HG03103 (cell line): ENCODE data around the gene C3AR1.
"Not testable (repeated sequence)": the region's sequence is repeated elsewhere in the genome, so short reads cannot be mapped to it uniquely, and the experiment has no call there.

Source experiments
- ATAC-seq: cut with Tn5 transposase; IDR thresholded peaks from one replicate; pipeline ENCODE4 v1.9.1; 2021; ENCODE audit warnings: low read depth; ENCODE audit not compliant: unreplicated experiment

The C3AR1 gene

DNA sequence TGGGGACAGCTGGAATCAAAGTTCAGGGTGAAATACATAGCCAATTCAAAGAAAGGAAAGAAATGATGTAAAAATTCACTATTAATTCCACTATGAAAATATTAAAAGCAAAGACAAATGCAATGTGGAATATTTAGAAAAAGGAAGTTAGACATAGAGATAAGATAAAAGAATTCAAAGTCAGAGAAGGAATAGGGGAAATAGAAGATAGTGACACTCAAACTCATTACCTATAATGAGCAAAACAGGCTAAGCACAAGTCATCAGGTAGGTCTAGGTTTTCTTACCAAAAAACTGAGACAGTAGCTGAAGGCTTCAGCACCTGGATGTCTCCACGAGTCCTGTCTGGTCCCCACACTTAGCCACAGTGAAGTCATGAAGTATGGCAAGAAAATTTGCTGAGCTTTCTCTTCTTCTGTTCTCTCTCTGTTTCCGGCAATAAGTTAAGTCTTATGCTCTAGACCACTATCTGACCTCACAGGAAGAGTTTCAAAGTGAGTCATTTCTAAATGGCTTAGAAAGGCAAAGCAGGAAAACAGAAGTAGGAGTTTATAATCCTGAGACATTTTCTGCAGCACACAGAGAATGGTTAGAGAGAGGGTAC is at the start of gene C3AR1:
TSS of gene C3AR1 (minus strand) at position 369 of the 604 bp plus-strand sequence. CDS start 6,174 bp downstream, outside the sequence.
- ATAC-seq, result no peak

DNA sequence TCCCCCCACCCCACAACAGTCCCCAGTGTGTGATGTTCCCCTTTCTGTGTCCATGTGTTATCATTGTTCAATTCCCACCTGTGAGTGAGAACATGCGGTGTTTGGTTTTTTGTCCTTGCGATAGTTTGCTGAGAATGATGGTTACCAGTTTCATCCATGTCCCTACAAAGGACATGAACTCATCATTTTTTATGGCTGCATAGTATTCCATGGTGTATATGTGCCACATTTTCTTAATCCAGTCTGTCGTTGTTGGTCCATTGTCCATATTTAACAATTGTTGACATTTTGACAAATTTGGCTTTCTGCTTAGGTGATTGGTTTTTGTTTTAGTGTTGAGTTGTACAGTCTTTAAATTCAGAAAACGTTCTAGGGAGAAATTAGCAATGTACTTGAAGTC is 47.0 kb upstream of the C3AR1 start:
- ATAC-seq, result not testable (repeated sequence)

DNA sequence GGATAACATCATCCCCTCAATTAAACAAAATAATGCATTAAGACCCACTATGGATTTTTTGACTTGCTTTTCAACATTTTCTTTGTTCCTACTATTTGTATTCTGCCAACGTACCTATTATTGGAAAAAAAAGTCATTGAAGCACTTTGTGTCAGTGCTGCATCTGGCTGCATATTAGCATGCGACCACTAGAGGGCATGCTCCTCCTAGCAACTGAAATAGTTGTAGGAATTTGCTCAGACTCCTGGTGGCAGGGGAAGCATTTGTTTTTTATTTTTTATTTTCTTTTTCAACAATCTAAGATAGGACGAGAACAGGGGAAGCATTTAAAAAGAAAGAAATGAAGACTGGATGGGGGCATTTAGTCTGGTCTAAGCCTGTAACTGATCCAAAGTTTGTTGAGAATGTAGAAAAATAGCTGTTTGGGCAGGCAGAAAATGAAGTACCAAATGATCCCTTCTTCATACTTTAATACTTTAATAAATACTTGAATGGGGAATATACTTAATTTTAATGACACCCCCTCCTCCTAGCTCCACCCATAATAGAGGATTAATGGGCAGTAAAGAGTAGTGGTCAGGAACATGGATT is 42.7 kb upstream of the C3AR1 start:
- ATAC-seq, result no peak

DNA sequence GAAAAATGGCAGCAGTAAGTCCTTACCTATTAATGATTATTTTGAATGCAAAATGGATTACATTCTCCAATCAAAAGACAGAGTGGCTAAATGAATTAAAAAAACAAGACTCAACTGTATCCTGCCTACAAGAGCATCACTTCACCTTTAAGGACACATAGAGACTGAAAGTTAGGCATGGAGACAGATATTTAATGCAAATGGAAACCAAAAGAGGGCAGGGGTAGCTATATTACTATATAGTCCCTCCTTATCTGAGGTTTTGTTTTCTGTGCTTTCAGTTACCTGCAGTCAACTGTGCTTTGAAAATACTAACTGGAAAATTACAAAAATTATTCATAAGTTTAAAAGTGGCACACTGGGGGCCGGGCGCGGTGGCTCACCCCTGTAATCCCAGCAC is 33.1 kb upstream of the C3AR1 start:
- no peak for ATAC-seq

DNA sequence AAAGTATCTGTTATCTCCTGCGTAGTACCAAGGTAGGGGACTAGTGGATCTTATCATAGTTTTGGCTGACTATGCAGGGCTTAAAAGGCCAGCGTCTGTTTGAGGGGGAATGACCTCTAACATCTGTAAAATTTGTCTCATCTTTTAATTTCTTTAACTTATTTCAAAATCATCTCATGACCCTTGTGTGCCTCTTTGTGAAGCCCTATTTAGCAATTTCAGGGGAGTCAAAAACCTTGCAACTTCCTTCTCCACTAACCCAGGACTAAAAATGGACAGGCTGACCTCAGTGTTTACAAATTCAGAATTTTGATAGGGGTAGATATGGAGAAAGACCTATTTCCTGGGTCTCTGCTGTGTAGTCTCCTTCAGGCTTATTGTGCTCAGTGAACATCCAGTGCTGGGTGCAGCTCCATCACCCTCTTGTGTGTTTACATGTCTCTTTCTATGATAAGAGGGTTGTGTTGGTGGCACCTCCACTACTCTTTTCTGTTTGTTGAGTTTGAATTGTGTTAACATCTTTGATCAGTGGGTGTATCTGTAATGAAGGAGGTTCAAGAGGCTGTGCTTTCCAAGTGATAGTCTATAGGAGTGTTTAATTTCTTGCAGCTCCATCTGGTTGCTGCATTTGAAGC is 30.2 kb upstream of the C3AR1 start:
- no peak for ATAC-seq

DNA sequence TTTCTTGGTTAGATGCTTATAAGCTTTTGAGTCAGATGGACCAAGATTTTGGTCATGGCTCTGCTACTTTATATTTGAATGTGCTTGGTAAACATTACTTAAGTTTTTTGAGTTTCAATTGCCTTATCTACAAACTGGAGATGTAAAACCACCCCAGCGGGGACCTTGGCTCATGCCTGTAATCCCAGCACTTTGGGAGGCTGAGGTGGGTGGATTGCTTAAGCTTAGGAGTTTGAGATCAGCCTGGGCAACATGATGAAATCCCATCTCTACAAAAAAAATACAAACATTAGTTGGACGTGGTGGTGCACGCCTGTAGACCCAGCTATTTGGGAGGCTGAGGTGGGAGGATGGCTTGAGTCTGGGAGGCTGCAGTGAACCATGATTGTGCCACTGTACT is 27.1 kb upstream of the C3AR1 start:
- no peak for ATAC-seq

DNA sequence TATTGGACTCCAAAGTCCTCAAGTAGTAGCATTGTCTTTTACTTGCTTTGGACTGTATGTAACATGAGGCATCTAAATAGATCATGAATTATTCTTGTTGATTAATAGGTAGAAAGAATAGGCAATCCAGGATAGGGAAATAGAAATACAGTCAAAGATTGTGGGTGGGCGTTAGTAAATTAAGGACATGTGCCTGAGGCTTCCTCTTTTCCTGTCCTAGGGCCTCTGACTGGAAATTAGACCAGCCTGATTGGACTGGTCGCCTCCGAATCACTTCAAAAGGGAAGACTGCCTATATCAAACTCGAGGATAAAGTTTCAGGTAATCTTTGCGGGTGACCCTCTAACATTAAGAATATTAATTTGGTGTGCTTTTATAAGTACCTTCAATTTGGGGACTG is 23.6 kb upstream of the C3AR1 start:
- no peak for ATAC-seq

DNA sequence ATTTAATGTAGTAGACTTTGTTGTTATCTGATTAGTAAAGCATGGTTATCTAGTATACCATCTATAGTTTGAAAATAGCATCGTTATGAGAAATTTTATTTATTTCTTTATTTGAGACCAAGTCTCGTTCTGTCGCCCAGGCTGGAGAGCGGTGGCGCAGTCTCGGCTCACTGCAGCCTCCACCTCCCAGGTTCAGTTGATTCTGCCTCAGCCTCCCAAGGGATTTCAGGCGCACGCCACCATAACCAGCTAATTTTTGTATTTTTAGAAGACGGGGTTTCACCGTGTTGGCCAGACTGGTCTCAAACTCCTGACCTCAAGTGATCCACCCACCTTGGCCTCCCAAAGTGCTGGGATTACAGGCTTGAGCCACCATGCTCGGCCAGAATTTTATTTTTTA is 23.1 kb upstream of the C3AR1 start:
- not testable (repeated sequence) for ATAC-seq

DNA sequence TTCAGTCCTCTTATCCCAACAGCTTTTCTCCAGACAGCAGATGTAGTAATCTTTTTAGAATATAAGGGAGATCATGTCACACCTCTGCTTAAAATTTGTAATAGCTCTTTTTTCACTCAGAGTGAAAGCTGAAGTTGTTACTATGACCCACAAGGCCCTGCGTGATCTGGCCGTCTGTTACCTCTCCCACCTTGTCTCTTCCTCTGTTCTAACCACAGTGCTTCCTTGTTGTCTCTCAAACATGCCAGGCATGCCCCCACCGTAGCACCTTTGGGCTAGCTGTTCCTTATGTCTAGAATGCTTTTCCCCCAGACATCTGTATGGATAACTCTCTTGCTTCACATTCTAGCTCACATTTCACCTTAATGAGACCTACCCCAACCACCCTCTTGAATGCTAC is 22.4 kb upstream of the C3AR1 start:
- ATAC-seq, result no peak

DNA sequence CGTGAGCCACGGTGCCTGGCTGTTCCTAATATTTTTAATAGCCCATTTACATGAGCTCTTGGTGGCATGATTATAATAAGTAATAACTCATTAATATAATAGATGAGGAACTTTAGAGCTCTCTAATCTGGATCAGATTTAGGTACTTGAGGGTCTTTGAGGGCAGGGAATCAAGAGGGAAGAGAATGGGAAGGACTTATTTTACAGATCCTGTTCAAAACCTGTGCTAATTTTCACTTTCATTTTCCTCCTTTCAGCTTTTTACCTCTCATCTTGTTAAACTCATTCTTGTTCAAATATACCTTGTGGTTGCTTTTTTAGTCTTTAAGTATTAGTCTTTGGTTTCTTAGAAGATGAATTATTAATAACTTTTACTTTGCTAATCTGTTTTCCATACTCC is 21.5 kb upstream of the C3AR1 start:
- no peak for ATAC-seq

DNA sequence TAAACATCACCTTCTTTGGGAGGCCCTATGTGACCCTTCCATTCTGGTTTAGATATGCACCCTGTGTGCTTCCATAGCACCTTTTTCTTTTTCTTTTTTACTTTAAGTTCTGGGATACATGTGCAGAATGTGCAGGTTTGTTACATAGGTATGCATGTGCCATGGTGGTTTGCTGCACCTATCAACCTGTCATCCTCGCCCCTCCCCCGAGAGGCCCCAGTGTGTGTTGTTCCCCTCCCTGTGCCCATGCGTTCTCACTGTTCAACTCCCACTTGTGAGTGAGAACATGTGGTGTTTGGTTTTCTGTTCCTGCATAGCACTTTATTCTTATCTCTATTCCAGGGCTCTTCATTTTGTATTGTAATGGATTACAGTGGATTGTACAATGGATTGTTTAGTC is 18.2 kb upstream of the C3AR1 start:
- not testable (repeated sequence) for ATAC-seq

DNA sequence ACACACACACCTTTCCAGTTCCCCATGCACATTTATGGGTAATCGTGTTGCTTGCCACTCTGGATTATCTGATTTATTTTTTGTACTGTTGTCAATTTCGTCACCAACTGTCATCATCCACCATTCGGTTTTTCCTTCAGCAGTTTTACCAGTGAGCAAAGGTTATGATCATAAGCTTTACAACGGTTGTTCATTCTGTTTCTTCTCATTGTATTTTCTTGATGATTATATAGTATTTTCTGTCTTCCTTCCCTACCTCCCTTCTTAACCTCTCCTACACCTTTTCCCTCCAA is 16.6 kb upstream of the C3AR1 start:
- no peak for ATAC-seq

DNA sequence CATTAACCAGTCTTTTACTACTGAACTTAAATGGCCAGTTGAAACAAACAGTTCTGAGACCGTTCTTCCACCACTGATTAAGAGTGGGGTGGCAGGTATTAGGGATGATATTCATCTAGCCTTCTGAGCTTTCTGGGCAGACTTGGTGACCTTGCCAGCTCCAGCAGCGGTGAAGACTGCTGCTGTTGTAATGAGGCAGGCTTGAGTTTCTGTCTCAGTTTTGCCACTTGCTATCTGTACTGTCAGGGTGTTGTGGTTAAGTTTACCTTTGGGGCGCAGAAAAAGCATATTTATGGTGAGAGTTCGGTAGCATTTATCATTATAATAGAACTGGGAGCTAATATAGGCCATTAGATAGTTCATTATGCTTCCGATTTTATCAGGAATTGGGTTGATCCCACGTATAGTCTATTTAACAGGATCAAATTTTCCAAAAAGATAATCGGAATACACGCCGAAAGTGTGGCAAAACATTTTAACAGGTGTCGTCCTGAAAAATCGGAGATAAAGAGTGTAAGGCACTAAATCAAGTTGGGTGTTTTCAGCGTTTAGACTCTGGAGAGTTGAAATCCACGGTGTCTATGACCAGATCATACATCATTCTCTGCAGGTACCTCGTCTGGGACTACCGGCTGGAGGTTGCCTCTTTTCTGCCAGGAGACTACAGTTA is 15.2 kb upstream of the C3AR1 start:
- ATAC-seq, result no peak

DNA sequence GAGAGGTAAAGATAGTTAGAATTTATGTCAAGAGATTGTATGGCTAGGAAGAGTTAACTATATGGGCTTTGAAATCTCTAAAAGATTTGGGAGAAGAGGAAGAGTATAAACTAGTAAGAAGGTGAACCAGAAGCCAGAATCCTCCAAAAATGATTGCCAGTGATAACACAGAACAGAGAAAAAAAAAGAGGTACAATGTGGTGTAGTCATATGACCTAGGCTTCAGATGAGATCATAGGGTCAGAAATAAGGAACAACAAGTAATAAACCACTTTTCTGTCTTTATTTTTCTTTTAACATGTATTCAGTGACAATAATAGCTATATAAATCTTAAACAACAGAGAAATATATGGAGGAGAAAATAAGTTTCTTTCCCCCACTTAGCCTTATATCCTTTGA is 14.0 kb upstream of the C3AR1 start:
- no peak for ATAC-seq

DNA sequence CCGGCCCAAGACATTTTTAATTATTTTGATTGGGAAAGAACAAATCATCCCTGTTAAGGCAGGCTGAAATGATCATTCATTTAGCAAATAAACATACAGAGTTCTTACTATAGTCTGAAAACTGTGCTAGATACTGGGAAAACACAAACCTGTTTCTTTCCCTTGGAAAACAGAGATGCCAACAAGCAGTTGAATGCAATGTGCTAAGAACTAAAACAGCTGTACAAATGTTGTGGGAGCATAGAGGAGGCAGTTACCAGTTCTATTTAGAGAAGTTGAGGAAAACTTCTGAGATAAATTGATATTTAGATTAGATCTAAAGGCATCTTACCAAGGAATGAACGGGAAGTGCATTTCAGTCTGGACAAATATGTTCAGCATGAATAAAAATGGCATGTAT is 12.8 kb upstream of the C3AR1 start:
- no peak for ATAC-seq

DNA sequence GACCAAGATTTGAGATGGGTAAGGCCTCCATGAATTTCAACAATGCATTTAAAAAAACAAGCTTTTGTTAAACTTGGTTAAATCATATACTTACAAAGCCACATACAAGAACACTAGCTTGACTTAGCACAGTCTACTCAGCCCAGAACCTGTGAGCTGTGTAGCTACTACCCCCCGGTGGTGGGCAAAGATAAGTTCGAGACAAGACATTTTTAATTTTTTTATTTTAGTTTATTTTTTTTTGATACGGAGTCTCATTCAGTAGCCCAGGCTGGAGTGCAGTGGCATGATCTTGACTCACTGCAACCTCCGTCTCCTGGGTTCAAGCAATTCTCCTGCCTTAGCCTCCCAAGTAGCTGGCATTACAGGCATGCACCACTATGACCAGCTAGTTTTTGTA is 12.2 kb upstream of the C3AR1 start:
- ATAC-seq, result no peak

DNA sequence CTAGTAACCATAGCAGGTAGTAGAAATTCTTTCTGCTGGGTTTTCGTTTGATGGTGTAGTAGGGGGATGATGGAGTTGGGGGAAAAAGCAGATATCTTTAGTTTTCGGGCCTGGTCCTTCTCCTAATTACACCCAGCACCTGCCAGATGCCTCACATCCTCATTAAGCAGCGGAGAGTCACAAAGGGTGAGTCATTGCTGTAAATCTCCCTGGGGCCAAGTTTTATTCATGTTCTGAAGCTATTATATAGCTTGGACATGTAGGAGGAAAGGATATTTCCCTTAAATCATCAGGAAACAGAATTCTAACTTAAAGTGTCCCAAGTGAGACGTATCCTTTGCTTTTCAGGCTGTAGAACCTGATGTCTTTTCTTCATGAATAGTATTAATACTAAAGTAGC is 11.0 kb upstream of the C3AR1 start:
- ATAC-seq, result no peak

DNA sequence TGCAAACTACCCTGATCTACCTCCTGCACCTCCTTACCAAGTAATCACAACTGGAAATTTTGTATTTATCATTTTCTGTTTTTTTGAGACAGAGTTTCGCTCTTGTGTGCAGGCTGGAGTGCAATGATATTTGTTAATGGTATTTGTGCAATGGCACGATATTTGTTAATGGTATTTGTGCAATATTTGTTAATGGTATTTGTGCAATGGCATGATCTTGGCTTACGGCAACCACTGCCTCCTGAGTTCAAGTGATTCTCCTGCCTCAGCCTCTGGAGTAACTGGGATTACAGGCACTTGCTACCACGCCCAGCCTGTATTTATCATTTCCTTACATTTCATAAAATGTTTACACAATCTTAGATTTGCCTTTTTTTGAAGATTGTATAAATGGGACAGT is 10.2 kb upstream of the C3AR1 start:
- no peak for ATAC-seq

DNA sequence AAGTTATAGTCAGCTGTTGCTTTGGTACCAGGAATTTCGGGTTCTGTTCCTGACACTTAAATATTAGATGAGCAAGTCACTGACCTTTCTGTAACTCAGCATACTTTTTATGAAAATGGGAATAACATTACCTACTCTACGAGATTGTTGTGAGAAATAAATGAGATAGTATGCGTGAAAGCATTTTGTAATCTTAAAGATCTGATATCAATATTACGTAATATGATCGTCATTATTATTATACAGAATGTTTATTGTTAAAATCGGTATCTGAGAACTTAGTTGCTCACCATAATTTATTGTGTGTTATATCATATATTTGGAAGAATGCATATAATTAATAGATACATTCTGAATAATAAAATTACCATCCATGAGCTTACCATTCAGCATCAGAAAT is 9.8 kb upstream of the C3AR1 start:
- no peak for ATAC-seq

DNA sequence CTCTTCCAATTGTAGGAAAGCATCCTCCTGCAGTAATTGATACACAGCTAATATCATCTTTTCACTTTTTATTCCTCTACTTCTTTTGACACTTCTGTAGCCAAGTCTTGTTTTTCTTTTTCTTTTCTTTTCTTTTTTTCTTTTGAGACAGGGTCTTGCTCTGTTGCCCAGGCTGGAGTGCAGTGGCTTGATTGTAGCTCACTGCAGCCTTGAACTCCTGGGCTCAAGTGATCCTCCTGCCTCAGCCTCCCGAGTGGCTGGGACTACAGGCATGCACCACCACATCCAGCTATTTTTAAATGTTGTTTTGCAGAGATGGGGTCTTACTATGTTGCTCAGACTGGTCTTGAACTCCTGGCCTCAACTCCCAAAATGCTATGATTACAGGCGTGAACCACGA is 5.7 kb upstream of the C3AR1 start:
- not testable (repeated sequence) for ATAC-seq

DNA sequence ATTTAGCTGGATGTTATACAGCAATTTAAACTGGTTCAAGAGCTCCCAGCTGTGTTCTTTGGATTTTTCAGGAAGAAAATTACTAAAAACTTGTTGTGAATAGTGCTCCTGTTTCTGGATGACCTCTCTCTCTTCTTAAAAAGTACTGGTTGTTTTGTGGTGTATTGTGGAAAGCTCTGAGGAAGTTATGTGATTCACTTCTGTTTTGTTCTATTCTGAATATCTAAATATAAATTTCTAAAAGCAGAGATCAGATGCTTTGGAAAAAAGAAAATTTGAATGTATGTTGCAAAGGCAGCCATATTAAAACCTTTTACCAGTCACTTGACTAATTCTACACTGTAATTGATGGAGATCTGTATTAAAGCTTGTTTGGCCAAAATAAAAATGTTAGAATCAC is 3.4 kb upstream of the C3AR1 start:
- no peak for ATAC-seq

DNA sequence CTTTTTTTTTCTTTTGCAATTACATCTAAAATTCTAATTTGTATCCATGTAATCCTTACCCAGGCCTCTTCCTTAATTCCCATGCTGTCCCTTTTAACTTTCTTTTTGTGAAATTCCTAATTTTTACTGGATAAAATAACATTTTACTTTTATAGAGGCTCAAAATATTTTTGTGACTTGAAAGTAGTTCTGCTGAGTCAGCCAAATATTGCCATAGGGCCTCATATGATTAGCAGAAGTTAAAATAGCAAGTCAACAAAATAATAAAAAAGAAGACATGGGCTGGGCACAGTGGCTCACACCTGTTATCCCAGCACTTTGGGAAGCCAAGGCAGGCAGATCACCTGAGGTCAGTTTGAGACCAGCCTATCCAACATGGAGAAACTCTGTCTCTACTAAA is 2.0 kb downstream of the C3AR1 start:
- ATAC-seq, result no peak
